Measurements from ENCODE around the gene MAP1LC3C.
"Not testable (repeated sequence)": the region's sequence is repeated elsewhere in the genome, so short reads cannot be mapped to it uniquely, and the experiment has no call there.

MAP1LC3C gene

GRCh38 chr1:241997401-241997998 is 1.4 kb downstream of the MAP1LC3C start:
- no peak for TF ChIP-seq CTCF (IDR thresholded peaks at IDR 0.05; ENCODE audit: insufficient read depth, missing control alignments)
- DNase-seq (ENCODE audit: insufficient read length, low spot score): no peak
- no peak for FAIRE-seq

GRCh38 chr1:241994171-241994570 is 4.7 kb downstream of the MAP1LC3C start:
- TF ChIP-seq CTCF (IDR thresholded peaks at IDR 0.05; ENCODE audit: insufficient read depth, missing control alignments): no peak
- DNase-seq (ENCODE audit: insufficient read length, low spot score) (no peak), FAIRE-seq (no peak)

DNA sequence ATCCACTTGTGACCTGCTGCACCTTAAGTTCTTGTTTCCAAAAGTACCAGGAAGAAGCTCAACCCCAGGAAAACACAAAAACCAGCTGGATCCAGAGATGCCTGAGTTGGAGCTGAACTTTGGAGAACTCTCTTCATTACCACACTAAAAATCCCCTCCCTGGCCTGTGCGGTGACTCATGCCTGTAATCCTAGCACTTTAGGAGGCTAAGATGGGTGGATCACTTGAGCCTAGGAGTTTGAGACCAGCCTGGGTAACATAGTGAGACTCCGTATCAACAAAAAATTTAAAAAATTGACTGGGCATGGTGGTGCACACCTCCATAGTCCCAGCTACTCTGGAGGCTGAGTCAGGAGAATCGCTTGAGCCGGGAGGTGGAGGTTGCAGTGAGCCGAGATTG is 6.2 kb downstream of the MAP1LC3C start:
- no peak for TF ChIP-seq CTCF (IDR thresholded peaks at IDR 0.05; ENCODE audit: insufficient read depth, missing control alignments)
- DNase-seq (ENCODE audit: insufficient read length, low spot score) (no peak), FAIRE-seq (no peak)

GRCh38 chr1:241990040-241990439 is 8.9 kb downstream of the MAP1LC3C start:
- no peak for TF ChIP-seq CTCF (IDR thresholded peaks at IDR 0.05; ENCODE audit: insufficient read depth, missing control alignments)
- no peak for FAIRE-seq

DNA sequence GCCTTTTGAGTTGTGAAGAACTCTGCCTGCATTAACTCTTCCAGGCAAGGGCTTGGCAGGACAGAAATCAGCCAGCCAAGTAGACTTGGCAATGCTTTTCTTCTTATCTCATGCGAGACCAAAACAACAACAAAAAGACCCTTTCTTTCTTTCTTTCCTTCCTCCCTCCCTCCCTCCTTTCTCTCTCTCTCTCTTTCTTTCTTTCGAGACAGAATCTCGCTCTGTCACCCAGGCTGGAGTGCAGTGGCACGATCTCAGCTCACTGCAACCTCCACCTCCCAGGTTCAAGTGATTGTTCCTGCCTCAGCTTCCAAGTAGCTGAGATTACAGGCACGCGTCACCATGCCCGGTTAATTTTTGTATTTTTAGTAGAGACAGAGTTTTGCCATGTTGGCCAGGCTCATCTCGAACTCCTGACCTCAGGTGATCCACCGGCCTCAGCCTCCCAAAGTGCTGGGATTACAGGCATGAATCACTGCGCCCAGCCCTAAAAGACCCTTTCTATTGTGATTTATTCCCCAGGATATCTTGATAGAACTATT is 10.4 kb downstream of the MAP1LC3C start:
- DNase-seq (ENCODE audit: insufficient read length, low spot score); FAIRE-seq: not testable (repeated sequence)

More at GRCh38 chr1:241990040-241990439, 8.9 kb downstream of the MAP1LC3C start:
- no peak for DNase-seq (ENCODE audit: insufficient read length, low spot score)

DNA sequence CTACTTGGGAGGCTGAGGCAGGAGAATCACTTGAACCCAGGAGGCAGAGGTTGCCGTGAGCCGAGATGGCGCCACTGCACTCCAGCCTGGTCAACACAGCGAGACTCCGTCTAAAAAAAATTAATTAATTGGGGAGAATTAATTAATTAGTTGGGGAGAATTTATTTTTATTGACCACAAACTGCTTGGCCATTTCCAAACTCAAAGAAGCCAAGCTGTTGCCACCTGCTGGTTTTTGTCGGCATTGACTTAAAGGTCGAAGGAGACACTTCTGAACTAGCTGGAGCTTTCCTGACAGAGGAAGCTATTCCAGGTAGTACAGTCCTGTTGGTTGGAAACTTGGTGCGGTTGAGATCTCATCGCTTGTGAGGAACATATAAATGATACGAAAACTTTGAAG is 13.1 kb downstream of the MAP1LC3C start:
- peak; percentile 55 for TF ChIP-seq CTCF (IDR thresholded peaks at IDR 0.05; ENCODE audit: insufficient read depth, missing control alignments)
- no peak for FAIRE-seq
- DNase-seq (ENCODE audit: insufficient read length, low spot score): peak; percentile 58

DNA sequence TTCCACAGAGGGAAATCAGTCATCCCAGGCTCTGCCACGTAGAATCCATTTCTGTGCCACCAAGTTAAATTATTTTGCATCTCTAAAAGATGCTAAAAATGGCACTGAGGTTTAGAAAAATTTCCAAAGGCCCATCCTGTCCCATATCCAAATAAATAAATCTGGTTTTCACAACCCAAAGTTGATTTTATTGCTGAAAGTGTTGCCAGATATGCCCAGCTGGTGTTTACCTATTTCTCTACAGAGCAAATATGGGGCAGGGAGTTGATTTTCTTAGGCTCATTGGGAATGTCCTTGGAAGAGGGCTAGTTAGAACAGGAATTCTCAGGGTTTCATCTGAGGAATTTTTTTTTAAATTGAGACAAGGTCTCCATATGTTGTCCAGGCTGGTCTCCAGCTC is 19.0 kb downstream of the MAP1LC3C start:
- FAIRE-seq: no peak
- no peak for TF ChIP-seq CTCF (IDR thresholded peaks at IDR 0.05; ENCODE audit: insufficient read depth, missing control alignments)
- no peak for DNase-seq (ENCODE audit: insufficient read length, low spot score)

Data from D721Med (cell line).